Measurements from ENCODE around the gene OR14I1.

DNA sequence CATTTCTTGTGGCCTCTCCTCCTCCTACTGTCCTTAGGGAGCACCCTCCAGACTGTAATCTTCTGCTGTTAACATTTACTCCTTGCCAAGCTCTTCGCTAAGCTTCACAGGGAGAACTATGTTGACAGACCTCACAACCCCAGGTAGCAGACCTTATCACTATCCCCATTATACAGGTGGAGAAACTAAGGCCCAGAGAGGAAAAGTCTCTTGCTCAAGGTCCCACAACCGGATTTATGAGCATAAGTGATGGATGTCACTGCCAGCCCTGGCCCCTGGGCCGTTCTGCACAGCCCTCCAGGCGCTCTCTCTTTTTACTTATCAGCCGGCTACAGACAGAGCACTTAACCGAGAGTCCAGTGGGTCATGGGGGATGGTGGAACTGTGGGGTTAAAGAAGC, 34.9 kb upstream of the OR14I1 start:
- TF ChIP-seq EP300 (IDR thresholded peaks at IDR 0.05; ENCODE audit: borderline replicate concordance), result no peak
- TF ChIP-seq, protein P1, sequence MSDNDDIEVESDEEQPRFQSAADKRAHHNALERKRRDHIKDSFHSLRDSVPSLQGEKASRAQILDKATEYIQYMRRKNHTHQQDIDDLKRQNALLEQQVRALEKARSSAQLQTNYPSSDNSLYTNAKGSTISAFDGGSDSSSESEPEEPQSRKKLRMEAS (IDR thresholded peaks at IDR 0.05), result no peak
- no peak for TF ChIP-seq TCF12 (IDR thresholded peaks at IDR 0.05; ENCODE audit: low read depth)
- no peak for TF ChIP-seq CEBPB (IDR thresholded peaks at IDR 0.05)
- TF ChIP-seq TAF1 (IDR thresholded peaks at IDR 0.05; ENCODE audit: low read depth), result no peak
- no peak for TF ChIP-seq RAD21 (IDR thresholded peaks at IDR 0.05; ENCODE audit: low read depth)
- TF ChIP-seq NFIC (IDR thresholded peaks at IDR 0.05), result no peak
- TF ChIP-seq REST (IDR thresholded peaks at IDR 0.05; ENCODE audit: low read depth), result no peak
- TF ChIP-seq ZBTB7A (IDR thresholded peaks at IDR 0.05; ENCODE audit: low read depth), result no peak
- TF ChIP-seq TEAD4 (IDR thresholded peaks at IDR 0.05), result no peak
- TF ChIP-seq, protein P2, sequence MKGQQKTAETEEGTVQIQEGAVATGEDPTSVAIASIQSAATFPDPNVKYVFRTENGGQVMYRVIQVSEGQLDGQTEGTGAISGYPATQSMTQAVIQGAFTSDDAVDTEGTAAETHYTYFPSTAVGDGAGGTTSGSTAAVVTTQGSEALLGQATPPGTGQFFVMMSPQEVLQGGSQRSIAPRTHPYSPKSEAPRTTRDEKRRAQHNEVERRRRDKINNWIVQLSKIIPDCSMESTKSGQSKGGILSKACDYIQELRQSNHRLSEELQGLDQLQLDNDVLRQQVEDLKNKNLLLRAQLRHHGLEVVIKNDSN (IDR thresholded peaks at IDR 0.05), result no peak
- no peak for TF ChIP-seq CREB1 (IDR thresholded peaks at IDR 0.05; ENCODE audit: low read depth)
- no peak for TF ChIP-seq YY1 (IDR thresholded peaks at IDR 0.05; ENCODE audit: low read depth)
- TF ChIP-seq EGR1 (IDR thresholded peaks at IDR 0.05), result no peak

Measured in Ishikawa (cell line).